ENCODE results near the gene SPEG.

DNA sequence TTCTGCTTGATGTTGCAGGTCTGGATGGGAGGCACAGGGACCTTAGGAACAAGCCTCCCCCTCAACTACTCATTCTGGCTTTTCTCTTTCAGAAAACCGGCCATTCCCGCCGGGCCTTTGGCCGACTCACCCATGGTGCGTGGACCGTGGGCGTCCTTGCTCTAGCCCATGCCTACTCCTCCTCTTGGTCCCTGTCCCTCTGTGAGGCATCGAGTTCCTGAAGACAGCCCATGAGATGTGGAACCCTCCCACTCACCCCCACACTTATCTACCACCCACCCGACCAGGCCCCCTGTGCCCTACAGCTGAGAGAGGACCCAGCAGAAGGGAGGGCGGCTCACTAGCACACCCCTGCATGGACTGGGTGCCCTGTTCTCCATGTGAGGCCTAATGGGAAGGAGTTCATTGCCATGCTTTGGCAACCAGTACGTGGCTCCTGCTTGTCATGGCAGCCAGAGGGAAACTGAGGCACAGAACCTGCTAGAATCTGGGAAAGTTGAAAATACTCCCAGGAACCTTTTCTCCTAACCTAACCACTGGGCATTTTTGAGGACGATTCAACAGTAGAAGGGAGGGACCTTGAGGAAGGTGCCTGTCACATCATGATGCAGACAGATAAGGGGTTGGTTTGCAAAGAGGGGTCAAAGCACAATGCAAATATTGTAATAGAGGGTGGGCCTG lies 8.5 kb downstream of the SPEG start:
- TF ChIP-seq, protein P1, sequence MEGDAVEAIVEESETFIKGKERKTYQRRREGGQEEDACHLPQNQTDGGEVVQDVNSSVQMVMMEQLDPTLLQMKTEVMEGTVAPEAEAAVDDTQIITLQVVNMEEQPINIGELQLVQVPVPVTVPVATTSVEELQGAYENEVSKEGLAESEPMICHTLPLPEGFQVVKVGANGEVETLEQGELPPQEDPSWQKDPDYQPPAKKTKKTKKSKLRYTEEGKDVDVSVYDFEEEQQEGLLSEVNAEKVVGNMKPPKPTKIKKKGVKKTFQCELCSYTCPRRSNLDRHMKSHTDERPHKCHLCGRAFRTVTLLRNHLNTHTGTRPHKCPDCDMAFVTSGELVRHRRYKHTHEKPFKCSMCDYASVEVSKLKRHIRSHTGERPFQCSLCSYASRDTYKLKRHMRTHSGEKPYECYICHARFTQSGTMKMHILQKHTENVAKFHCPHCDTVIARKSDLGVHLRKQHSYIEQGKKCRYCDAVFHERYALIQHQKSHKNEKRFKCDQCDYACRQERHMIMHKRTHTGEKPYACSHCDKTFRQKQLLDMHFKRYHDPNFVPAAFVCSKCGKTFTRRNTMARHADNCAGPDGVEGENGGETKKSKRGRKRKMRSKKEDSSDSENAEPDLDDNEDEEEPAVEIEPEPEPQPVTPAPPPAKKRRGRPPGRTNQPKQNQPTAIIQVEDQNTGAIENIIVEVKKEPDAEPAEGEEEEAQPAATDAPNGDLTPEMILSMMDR (IDR thresholded peaks at IDR 0.05), result no peak
- TF ChIP-seq POLR2A (IDR thresholded peaks at IDR 0.05), result no peak

All from right lobe of liver (tissue), 4 donors.